Measurements from ENCODE around the gene CNN3.

CNN3 gene

GRCh38 chr1:94851571-94851970 lies 75.3 kb downstream of the CNN3 start:
- H3K4me3 ChIP-seq (ENCODE audit: low read depth, low read length): no peak overlapping the region
- DNase-seq (ENCODE audit: low read depth): no peak
- TF ChIP-seq, protein P1, sequence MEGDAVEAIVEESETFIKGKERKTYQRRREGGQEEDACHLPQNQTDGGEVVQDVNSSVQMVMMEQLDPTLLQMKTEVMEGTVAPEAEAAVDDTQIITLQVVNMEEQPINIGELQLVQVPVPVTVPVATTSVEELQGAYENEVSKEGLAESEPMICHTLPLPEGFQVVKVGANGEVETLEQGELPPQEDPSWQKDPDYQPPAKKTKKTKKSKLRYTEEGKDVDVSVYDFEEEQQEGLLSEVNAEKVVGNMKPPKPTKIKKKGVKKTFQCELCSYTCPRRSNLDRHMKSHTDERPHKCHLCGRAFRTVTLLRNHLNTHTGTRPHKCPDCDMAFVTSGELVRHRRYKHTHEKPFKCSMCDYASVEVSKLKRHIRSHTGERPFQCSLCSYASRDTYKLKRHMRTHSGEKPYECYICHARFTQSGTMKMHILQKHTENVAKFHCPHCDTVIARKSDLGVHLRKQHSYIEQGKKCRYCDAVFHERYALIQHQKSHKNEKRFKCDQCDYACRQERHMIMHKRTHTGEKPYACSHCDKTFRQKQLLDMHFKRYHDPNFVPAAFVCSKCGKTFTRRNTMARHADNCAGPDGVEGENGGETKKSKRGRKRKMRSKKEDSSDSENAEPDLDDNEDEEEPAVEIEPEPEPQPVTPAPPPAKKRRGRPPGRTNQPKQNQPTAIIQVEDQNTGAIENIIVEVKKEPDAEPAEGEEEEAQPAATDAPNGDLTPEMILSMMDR (IDR thresholded peaks at IDR 0.05; ENCODE audit: low read depth, low read length, missing control alignments): no peak
